ENCODE results near the gene PLEKHO2. TPM values are rescaled to one million over a fixed set of nuclear protein-coding genes. Genes with fewer than 3 reads are reported as not detected.

The PLEKHO2 gene
- total and polyA plus RNA-seq, 2 of the 8 experiments (the other 6 are each of a cell fraction or from before 2014, with no cell fraction given), result 16.9 to 20.1 TPM

DNA sequence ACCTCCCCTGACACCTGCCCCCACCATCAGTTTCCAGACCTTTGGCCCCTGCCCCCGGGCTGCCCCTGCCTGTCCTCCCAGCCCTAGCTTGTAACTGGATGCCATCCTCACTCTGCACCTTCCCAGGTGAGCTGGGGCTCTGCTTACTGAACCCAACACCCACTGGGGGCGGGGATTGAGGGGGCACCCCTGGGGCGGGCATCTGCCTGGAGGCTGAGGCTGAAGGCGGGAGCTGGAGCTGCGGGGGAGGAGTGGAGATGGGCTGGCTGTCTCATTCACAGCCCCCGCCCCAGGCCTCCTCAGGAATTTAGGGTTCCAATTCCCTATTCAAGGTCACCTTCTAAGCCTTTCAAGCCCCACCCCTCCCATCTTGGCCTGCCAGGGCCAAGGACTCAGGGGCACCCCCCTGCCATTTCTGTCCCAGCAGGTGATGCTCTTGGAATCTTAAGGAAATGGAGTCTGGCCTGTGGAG is 33.9 kb upstream of the PLEKHO2 start (continued):
- TF ChIP-seq, protein P1, sequence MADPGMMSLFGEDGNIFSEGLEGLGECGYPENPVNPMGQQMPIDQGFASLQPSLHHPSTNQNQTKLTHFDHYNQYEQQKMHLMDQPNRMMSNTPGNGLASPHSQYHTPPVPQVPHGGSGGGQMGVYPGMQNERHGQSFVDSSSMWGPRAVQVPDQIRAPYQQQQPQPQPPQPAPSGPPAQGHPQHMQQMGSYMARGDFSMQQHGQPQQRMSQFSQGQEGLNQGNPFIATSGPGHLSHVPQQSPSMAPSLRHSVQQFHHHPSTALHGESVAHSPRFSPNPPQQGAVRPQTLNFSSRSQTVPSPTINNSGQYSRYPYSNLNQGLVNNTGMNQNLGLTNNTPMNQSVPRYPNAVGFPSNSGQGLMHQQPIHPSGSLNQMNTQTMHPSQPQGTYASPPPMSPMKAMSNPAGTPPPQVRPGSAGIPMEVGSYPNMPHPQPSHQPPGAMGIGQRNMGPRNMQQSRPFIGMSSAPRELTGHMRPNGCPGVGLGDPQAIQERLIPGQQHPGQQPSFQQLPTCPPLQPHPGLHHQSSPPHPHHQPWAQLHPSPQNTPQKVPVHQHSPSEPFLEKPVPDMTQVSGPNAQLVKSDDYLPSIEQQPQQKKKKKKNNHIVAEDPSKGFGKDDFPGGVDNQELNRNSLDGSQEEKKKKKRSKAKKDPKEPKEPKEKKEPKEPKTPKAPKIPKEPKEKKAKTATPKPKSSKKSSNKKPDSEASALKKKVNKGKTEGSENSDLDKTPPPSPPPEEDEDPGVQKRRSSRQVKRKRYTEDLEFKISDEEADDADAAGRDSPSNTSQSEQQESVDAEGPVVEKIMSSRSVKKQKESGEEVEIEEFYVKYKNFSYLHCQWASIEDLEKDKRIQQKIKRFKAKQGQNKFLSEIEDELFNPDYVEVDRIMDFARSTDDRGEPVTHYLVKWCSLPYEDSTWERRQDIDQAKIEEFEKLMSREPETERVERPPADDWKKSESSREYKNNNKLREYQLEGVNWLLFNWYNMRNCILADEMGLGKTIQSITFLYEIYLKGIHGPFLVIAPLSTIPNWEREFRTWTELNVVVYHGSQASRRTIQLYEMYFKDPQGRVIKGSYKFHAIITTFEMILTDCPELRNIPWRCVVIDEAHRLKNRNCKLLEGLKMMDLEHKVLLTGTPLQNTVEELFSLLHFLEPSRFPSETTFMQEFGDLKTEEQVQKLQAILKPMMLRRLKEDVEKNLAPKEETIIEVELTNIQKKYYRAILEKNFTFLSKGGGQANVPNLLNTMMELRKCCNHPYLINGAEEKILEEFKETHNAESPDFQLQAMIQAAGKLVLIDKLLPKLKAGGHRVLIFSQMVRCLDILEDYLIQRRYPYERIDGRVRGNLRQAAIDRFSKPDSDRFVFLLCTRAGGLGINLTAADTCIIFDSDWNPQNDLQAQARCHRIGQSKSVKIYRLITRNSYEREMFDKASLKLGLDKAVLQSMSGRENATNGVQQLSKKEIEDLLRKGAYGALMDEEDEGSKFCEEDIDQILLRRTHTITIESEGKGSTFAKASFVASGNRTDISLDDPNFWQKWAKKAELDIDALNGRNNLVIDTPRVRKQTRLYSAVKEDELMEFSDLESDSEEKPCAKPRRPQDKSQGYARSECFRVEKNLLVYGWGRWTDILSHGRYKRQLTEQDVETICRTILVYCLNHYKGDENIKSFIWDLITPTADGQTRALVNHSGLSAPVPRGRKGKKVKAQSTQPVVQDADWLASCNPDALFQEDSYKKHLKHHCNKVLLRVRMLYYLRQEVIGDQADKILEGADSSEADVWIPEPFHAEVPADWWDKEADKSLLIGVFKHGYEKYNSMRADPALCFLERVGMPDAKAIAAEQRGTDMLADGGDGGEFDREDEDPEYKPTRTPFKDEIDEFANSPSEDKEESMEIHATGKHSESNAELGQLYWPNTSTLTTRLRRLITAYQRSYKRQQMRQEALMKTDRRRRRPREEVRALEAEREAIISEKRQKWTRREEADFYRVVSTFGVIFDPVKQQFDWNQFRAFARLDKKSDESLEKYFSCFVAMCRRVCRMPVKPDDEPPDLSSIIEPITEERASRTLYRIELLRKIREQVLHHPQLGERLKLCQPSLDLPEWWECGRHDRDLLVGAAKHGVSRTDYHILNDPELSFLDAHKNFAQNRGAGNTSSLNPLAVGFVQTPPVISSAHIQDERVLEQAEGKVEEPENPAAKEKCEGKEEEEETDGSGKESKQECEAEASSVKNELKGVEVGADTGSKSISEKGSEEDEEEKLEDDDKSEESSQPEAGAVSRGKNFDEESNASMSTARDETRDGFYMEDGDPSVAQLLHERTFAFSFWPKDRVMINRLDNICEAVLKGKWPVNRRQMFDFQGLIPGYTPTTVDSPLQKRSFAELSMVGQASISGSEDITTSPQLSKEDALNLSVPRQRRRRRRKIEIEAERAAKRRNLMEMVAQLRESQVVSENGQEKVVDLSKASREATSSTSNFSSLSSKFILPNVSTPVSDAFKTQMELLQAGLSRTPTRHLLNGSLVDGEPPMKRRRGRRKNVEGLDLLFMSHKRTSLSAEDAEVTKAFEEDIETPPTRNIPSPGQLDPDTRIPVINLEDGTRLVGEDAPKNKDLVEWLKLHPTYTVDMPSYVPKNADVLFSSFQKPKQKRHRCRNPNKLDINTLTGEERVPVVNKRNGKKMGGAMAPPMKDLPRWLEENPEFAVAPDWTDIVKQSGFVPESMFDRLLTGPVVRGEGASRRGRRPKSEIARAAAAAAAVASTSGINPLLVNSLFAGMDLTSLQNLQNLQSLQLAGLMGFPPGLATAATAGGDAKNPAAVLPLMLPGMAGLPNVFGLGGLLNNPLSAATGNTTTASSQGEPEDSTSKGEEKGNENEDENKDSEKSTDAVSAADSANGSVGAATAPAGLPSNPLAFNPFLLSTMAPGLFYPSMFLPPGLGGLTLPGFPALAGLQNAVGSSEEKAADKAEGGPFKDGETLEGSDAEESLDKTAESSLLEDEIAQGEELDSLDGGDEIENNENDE (IDR thresholded peaks at IDR 0.05; ENCODE audit: insufficient replicate concordance, low read length), result no peak
- TF ChIP-seq SAP30 (IDR thresholded peaks at IDR 0.05; ENCODE audit: insufficient read depth, insufficient replicate concordance, low read length) (no peak), RNF2 (IDR thresholded peaks at IDR 0.05; ENCODE audit: borderline replicate concordance, low read depth, low read length, missing control alignments, poor library complexity, severe bottlenecking) (no peak), SP4 (IDR thresholded peaks at IDR 0.05; ENCODE audit: low read length) (no peak; the same call in 1 of the 2 replicates), BACH1 (IDR thresholded peaks at IDR 0.05; ENCODE audit: low read length) (no peak), SIN3A (conservative IDR thresholded peaks at IDR 0.05 in 1 of 2, IDR thresholded peaks at IDR 0.05 in 1 of 2; ENCODE audit: low read depth in 1 of 2, low read length in 2 of 2) (no peak), HDAC6 (IDR thresholded peaks at IDR 0.05; ENCODE audit: low read depth, low read length) (no peak), JUND (IDR thresholded peaks at IDR 0.05; ENCODE audit: low read length) (no peak), JUN (IDR thresholded peaks at IDR 0.05; ENCODE audit: low read depth, low read length) (no peak), KDM1A (IDR thresholded peaks at IDR 0.05; ENCODE audit: borderline replicate concordance, low read length) (no peak), CEBPB (IDR thresholded peaks at IDR 0.05; ENCODE audit: low read depth, low read length) (no peak)

Data from H1 (cell line).